Measurements from ENCODE around the gene MGAT4C.

The MGAT4C gene

GRCh38 chr12:86234316-86234855, 21.8 kb downstream of the MGAT4C start:
- Histone ChIP-seq H3K27me3 (no peaks in the 10 kb centered on the region), H3K9me3 (no peaks in the 10 kb centered on the region), H3K4me3 (ENCODE audit: low read depth, low read length) (no peak overlapping the region), H3K36me3 (no peaks in the 10 kb centered on the region), H3K4me1 (no peaks in the 10 kb centered on the region)
- no peak for DNase-seq
- TF ChIP-seq CTCF (IDR thresholded peaks at IDR 0.05; ENCODE audit: low read depth, low read length): no peak

GRCh38 chr12:86233126-86233525, 23.1 kb downstream of the MGAT4C start:
- Histone ChIP-seq H3K4me3 (ENCODE audit: low read depth, low read length) (no peak overlapping the region), H3K4me1 (no peaks in the 10 kb centered on the region), H3K36me3 (no peaks in the 10 kb centered on the region), H3K9me3 (no peaks in the 10 kb centered on the region), H3K27me3 (no peaks in the 10 kb centered on the region)
- DNase-seq: no peak
- TF ChIP-seq CTCF (IDR thresholded peaks at IDR 0.05; ENCODE audit: low read depth, low read length): no peak

GRCh38 chr12:86230516-86231146, 25.6 kb downstream of the MGAT4C start:
- Histone ChIP-seq H3K9me3 (no peaks in the 10 kb centered on the region), H3K36me3 (no peaks in the 10 kb centered on the region), H3K4me1 (no peaks in the 10 kb centered on the region), H3K4me3 (ENCODE audit: low read depth, low read length) (no peak overlapping the region), H3K27me3 (no peaks in the 10 kb centered on the region)
- no peak for TF ChIP-seq CTCF (IDR thresholded peaks at IDR 0.05; ENCODE audit: low read depth, low read length)
- DNase-seq: no peak

- Histone ChIP-seq H3K9me3 (no peaks in the 10 kb centered on the region), H3K36me3 (no peaks in the 10 kb centered on the region), H3K4me1 (no peaks in the 10 kb centered on the region), H3K4me3 (ENCODE audit: low read depth, low read length) (no peak overlapping the region), H3K27me3 (no peaks in the 10 kb centered on the region)
- TF ChIP-seq CTCF (IDR thresholded peaks at IDR 0.05; ENCODE audit: low read depth, low read length): no peak
- no peak for DNase-seq
These were observed 26.4 kb downstream of the MGAT4C start for GRCh38 chr12:86229772-86230171.

GRCh38 chr12:86228656-86229055, 27.5 kb downstream of the MGAT4C start:
- no peak for TF ChIP-seq CTCF (IDR thresholded peaks at IDR 0.05; ENCODE audit: low read depth, low read length)
- H3K4me3 ChIP-seq (ENCODE audit: low read depth, low read length): no peak overlapping the region
- H3K9me3 ChIP-seq: no peaks in the 10 kb centered on the region
- no peaks in the 10 kb centered on the region for H3K36me3 ChIP-seq
- no peaks in the 10 kb centered on the region for H3K4me1 ChIP-seq
- DNase-seq: no peak
- no peaks in the 10 kb centered on the region for H3K27me3 ChIP-seq

GRCh38 chr12:86226481-86226880, 29.7 kb downstream of the MGAT4C start:
- Histone ChIP-seq H3K9me3 (no peaks in the 10 kb centered on the region), H3K36me3 (no peaks in the 10 kb centered on the region), H3K4me1 (peaks cover 3% of the 10 kb centered on the region; the same call in 1 of the 2 replicates), H3K27me3 (no peaks in the 10 kb centered on the region), H3K4me3 (ENCODE audit: low read depth, low read length) (no peak overlapping the region)
- TF ChIP-seq CTCF (IDR thresholded peaks at IDR 0.05; ENCODE audit: low read depth, low read length): no peak
- no peak for DNase-seq
